Endodermal cell (in vitro differentiated cells): Measurements from ENCODE around the gene P2RY8. TPM values are rescaled to one million over a fixed set of nuclear protein-coding genes. Genes with fewer than 3 reads are reported as not detected.

ENCODE experiments used
- DNase-seq: peaks from one replicate; pipeline ENCODE4 v3.0.0-alpha.2; 2017
- H3K27ac ChIP-seq: 2 replicates; pipeline ENCODE4 v1.5.1; 2013; ENCODE audit warnings: mild to moderate bottlenecking, low read depth, low read length, moderate library complexity
- H3K27me3 ChIP-seq: 2 replicates; pipeline ENCODE4 v1.6.1; 2013; ENCODE audit warnings: mild to moderate bottlenecking, low read length, moderate library complexity; ENCODE audit not compliant: insufficient read depth, control insufficient read depth, poor library complexity, severe bottlenecking
- H3K36me3 ChIP-seq: 2 replicates; pipeline ENCODE4 v1.7.0; 2013; ENCODE audit warnings: mild to moderate bottlenecking, low read length, moderate library complexity; ENCODE audit not compliant: control insufficient read depth, insufficient read depth
- H3K4me1 ChIP-seq: one replicate; pipeline ENCODE4 v1.7.0; 2013; ENCODE audit warnings: low read length; ENCODE audit not compliant: control insufficient read depth, insufficient read depth
- H3K4me3 ChIP-seq: 2 replicates; pipeline ENCODE4 v1.5.1; 2013; ENCODE audit warnings: mild to moderate bottlenecking, low read length, moderate library complexity
- H3K9ac ChIP-seq: 2 replicates; pipeline ENCODE4 v1.6.1; 2013; ENCODE audit warnings: mild to moderate bottlenecking, low read length, moderate library complexity; ENCODE audit not compliant: poor library complexity, severe bottlenecking; ENCODE audit errors: extremely low read depth
- H3K9me3 ChIP-seq: 2 replicates; pipeline ENCODE4 v1.6.1; 2013; ENCODE audit warnings: mild to moderate bottlenecking, low read length, moderate library complexity; ENCODE audit not compliant: control insufficient read depth
- H3K27ac Mint-ChIP-seq: 2 replicates; pipeline ENCODE4 v1.8.0; 2020; ENCODE audit warnings: mixed read lengths
- H3K27me3 Mint-ChIP-seq: 2 replicates; pipeline ENCODE4 v1.8.0; 2021; ENCODE audit warnings: mild to moderate bottlenecking, mixed read lengths; ENCODE audit not compliant: insufficient read depth
- H3K36me3 Mint-ChIP-seq: 2 replicates; pipeline ENCODE4 v1.8.0; 2020; ENCODE audit warnings: low read depth, mixed read lengths
- H3K4me1 Mint-ChIP-seq: 2 replicates; pipeline ENCODE4 v1.8.0; 2020; ENCODE audit warnings: mixed read lengths
- H3K4me3 Mint-ChIP-seq: 2 replicates; pipeline ENCODE4 v1.8.0; 2020; ENCODE audit warnings: mild to moderate bottlenecking, moderate library complexity, mixed read lengths
- H3K9me3 Mint-ChIP-seq: 2 replicates; pipeline ENCODE4 v1.8.0; 2020; ENCODE audit warnings: mild to moderate bottlenecking, mixed read lengths
- CTCF ChIP-seq: fragments of 200-600 bp; sonication (generic); conservative IDR thresholded peaks from 2 replicates; pipeline ENCODE4 v1.5.0; 2021; ENCODE audit warnings: antibody characterized with exemption, mild to moderate bottlenecking
- WGBS, 2 experiments: methylation state at CpG; one replicate each; pipeline versions ENCODE4 v1.1.5 to v1.1.7; 2013; ENCODE audit warnings: missing lambda C conversion rate in 2 of 2, mixed read lengths in 1 of 2; ENCODE audit not compliant: insufficient coverage in 1 of 2, insufficient read length in 1 of 2; 5-methylcytosine and 5-hydroxymethylcytosine counted together
- total RNA-seq, 2 donors: library from RNA; stranded (reverse); fragmentation: NEBNext Ultra II Directional in 1 of 2; extraction: Animal tissue kit (Norgen Biotek cat#: 25700) in 1 of 2; gene quantifications; 2 replicates in 1 of 2; 3 replicates in 1 of 2; pipeline ENCODE4 v1.2.1, GENCODE V29; 2021

P2RY8 gene
- total RNA-seq, 2 donors from 2014 or later, result not detected

- no peak overlapping the region for H3K4me3 ChIP-seq
- Mint-ChIP-seq H3K4me1 (no peaks in the 10 kb centered on the region), H3K9me3 (no peaks in the 10 kb centered on the region), H3K27me3 (no peaks in the 10 kb centered on the region), H3K27ac (no peak overlapping the region), H3K36me3 (no peaks in the 10 kb centered on the region), H3K4me3 (no peak overlapping the region)
- no peaks in the 10 kb centered on the region for H3K36me3 ChIP-seq
- no peak overlapping the region for H3K27ac ChIP-seq
- H3K27me3 ChIP-seq, result no peaks in the 10 kb centered on the region
- no peaks in the 10 kb centered on the region for H3K9me3 ChIP-seq
- TF ChIP-seq CTCF, result no peak
- H3K4me1 ChIP-seq, result no peaks in the 10 kb centered on the region
- no peak overlapping the region for H3K9ac ChIP-seq
- WGBS, 2 experiments, result 84% methylated on average over 2 of the region's 2 CpGs; no CpG with 5 or more reads in 1 of the 2 experiments
- DNase-seq, result no peak
These were observed 7.7 kb downstream of the P2RY8 start for GRCh38 chrX:1529328-1529727.

GRCh38 chrX:1528884-1529203 is 8.1 kb downstream of the P2RY8 start:
- Histone ChIP-seq H3K27me3 (no peaks in the 10 kb centered on the region), H3K27ac (no peak overlapping the region), H3K9ac (no peak overlapping the region), H3K36me3 (no peaks in the 10 kb centered on the region), H3K4me1 (no peaks in the 10 kb centered on the region), H3K9me3 (no peaks in the 10 kb centered on the region), H3K4me3 (no peak overlapping the region)
- TF ChIP-seq CTCF, result no peak
- Mint-ChIP-seq H3K4me3 (no peak overlapping the region), H3K27ac (no peak overlapping the region), H3K4me1 (no peaks in the 10 kb centered on the region), H3K9me3 (no peaks in the 10 kb centered on the region), H3K27me3 (no peaks in the 10 kb centered on the region), H3K36me3 (no peaks in the 10 kb centered on the region)
- DNase-seq, result no peak
- WGBS, 2 experiments, result 81 to 84% methylated on average over 5 of the region's 5 CpGs

GRCh38 chrX:1528186-1528883 is 8.7 kb downstream of the P2RY8 start:
- H3K27me3 ChIP-seq, result no peaks in the 10 kb centered on the region
- H3K9ac ChIP-seq, result no peak overlapping the region
- Mint-ChIP-seq H3K4me1 (no peaks in the 10 kb centered on the region), H3K27me3 (no peaks in the 10 kb centered on the region), H3K27ac (no peak overlapping the region), H3K36me3 (no peaks in the 10 kb centered on the region), H3K9me3 (no peaks in the 10 kb centered on the region), H3K4me3 (no peak overlapping the region)
- no peak for TF ChIP-seq CTCF
- H3K4me3 ChIP-seq, result no peak overlapping the region
- DNase-seq, result no peak
- no peaks in the 10 kb centered on the region for H3K9me3 ChIP-seq
- H3K27ac ChIP-seq, result no peak overlapping the region
- no peaks in the 10 kb centered on the region for H3K36me3 ChIP-seq
- no peaks in the 10 kb centered on the region for H3K4me1 ChIP-seq
- WGBS, 2 experiments, result 82 to 83% methylated on average over 7 to 9 of the region's 9 CpGs
